A673 (cell line): ENCODE measurements around the gene MFSD11.

ENCODE experiments used
- CTCF ChIP-seq: fragments of 300-800, 200-600 bp; sonication (generic); conservative IDR thresholded peaks from 2 replicates; pipeline ENCODE4 v1.5.1; 2017; ENCODE audit warnings: low read depth, mild to moderate bottlenecking, antibody characterized with exemption, low read length, moderate library complexity, mixed read lengths
- EZH2 ChIP-seq: fragments of 200-600 bp; sonication (generic); IDR thresholded peaks from 2 replicates; pipeline ENCODE4 v1.6.1; 2017; ENCODE audit warnings: borderline replicate concordance, low read depth, mild to moderate bottlenecking, mixed read lengths, antibody characterized with exemption, low read length; ENCODE audit not compliant: poor library complexity, severe bottlenecking

GRCh38 chr17:76820039-76820438 lies 82.1 kb downstream of the MFSD11 start:
- TF ChIP-seq CTCF (no peak), EZH2 (no peak)
